GM19099 (cell line): ENCODE results near the gene PLCL1.

Experiments used
- POLR2A ChIP-seq: IDR thresholded peaks from 3 replicates; pipeline ENCODE4 v1.6.1; 2011; ENCODE audit warnings: low read depth; ENCODE audit not compliant: insufficient read length; ENCODE audit errors: extremely low read depth

The PLCL1 gene

GRCh38 chr2:197804049-197804757 lies at the start of gene PLCL1:
Gene PLCL1 (plus strand): TSS chr2:197804593.
- TF ChIP-seq POLR2A, result no peak

GRCh38 chr2:197759013-197759412 lies 45.4 kb upstream of the PLCL1 start:
- TF ChIP-seq POLR2A, result no peak

DNA sequence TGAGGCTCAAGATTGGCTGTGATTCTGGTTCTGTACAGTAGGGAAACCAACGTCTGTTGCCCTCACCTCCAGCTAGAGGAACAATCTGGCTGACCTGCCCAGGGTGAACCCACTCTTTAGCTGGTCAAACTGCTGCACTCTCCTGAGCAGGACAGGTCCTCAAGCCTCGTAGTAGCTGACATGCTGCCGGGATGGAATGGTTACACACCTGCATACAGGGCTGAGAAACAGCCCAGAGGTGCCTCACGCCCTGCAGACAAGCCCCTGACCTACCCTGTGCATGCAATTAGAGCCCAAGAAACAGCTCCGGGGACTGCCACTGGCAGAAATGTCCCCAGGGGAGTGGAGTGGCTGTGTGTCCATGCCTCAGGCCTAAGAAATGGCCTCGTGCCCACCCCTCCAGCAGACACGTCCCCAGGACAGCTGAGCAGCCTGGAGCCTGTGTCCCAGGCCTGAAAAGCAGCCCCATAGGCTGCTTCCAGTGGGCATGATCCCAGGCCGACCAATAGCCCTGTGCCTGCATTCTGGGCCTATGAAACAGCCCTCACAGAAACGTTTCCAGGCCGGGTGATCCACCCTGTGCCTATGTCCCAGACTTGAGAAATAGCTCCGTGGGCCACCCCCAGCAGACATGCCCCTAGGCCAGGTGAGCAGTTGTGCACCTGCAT lies 44.6 kb upstream of the PLCL1 start:
- TF ChIP-seq POLR2A, result no peak

- no peak for TF ChIP-seq POLR2A
These were observed 44.1 kb upstream of the PLCL1 start for GRCh38 chr2:197760293-197760657.

- TF ChIP-seq POLR2A, result no peak
These were observed 26.5 kb upstream of the PLCL1 start for GRCh38 chr2:197777823-197778407.

DNA sequence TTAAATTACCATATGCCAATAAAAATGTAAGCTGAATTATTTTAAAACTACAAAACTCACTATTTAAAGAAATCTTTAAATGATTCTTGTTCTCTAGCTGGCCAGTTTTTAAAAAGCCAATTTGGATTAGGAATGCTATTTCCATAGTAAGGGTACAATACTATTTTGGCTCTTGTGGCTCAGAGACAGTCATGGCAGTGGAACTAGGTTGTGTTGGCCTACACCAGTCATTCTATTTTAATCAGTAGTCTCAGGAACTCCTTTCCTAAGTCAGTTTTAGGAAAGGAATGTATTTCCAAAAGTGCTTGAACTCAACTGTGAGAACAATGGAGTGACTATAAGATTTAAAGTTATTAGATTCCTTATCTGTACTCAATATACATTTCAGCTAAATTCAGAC lies 25.1 kb upstream of the PLCL1 start:
- no peak for TF ChIP-seq POLR2A

GRCh38 chr2:197782126-197782525 lies 22.3 kb upstream of the PLCL1 start:
- no peak for TF ChIP-seq POLR2A

DNA sequence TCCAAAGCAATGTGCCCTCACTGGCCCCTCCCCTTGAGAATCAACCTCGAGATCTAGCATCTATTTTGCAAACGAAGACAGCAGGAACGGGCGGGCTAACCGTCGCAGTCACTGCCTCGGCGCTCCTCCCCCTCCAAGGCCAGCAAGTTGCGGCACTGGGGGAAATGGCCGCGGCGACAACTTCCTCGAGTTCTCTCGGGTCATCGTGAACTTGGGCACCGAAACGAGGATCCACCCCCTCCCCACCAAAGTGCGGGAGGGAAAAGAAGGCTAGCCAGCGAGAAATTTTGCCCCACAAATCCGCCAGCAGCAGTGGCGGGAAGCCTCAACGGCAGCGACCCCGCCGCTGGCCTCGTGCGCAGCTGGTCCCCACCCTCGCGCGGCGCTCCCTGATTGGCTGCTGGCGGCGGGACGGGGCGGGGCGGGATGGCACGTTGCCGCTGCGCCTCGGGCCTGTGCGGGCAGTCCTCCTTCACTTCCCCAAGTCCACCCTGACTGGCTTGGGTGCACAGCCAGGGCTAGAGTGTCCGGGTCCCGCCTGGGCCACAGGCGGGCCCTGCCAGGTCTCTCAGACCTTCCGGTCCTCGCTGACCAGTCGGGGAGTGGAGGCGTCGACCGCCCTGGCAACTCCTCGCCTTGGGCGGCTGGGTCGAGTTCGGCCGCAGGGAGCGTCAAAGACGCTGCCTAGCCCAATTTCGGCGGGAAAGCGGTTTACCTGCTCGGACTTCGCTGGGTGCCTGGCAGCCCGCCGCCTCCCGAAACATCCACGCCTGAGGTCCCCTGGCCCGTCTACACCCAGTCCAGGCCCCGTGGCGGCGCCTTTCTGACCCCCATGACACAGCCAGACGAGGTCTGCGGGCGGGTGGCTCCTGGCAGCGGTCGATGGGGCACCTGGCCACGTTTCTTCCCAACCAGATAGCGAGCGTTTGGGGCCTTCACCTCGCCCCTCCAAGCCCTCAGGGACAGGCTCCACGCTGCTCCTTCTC lies 19.1 kb upstream of the PLCL1 start, which contains the start of gene BOLL:
TSS of gene BOLL (minus strand) at position 364 of the 986 bp plus-strand sequence. CDS start 3,469 bp downstream, outside the sequence.
- no peak for TF ChIP-seq POLR2A

DNA sequence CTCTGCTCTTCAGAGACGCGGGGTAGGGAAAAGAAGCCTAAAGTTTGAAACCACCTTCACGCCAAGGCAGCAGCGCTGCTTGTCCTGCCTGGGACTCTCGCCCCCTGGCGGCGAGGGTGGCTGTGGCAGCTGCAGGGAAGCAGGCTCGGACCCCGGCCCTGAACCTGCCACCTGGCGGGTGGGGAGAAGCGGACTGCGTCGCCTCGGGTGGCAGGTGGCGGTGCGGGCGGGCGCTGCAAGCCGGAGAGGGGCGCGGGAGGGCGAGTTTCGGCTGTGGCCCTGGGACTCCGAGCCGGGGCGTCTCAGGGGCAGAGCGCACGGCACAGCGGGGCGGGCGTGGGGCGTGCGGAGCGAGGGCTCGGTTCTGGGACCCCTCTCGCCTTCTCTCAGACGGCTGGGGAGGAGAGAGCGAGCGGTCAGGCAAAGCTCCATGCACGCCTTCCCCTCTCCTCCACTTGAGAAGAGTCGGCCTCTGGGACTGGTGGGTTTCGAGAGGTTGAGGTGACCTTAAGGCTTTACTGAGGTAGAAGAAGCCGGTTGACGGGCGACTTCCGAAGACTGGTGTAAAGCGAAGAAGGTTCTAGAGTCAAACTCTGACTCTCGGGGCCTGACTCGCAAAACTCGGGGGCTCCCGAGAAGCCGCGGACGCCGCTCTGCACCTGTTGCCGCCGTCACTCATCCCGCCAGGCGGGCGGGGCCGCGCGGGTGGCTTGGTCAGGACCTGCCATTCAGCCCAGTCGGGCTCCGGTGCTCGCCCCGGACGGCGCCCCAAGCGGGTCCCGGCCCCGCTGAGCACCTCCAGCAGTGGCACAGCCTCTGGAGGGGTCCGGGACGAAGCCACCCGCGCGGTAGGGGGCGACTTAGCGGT lies 18.1 kb upstream of the PLCL1 start:
- TF ChIP-seq POLR2A, result no peak

GRCh38 chr2:197793456-197793855 lies 10.9 kb upstream of the PLCL1 start:
- TF ChIP-seq POLR2A, result no peak

DNA sequence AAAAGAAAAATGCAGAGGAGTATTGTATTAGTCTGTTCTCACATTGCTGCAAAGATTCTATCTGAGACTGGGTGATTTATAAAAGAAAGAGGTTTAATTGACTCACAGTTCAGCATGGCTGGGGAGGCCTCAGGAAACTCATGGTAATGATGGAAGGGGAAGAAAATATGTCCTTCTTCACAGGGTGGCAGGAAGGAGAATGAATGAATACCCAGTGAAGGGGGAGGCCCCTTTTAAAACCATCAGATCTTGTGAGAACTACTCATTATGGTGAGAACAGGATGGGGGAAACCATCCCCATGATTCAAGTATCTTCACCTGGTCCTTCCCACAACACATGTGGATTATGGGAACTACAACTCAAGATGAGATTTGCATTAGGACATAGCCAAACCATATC lies 9.1 kb upstream of the PLCL1 start:
- TF ChIP-seq POLR2A, result no peak

DNA sequence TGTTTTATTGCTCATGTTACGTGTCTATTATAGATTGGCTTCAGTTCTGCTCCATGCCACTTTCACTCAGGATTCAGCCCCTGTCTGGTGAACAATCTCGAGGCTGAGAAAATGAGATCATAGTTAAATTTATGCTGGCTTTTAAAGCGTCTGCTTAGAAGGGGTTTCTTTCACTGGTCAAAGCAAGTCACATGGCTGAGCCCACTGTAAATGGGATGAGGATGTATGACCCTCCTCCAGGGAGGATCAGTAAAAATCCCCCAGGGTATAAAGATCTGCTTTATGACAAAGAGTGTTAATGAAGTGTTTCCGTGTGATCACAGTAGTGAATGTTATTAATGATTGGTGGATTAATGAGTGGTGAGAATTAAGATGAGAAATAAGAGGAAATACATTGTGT lies 6.2 kb upstream of the PLCL1 start:
- no peak for TF ChIP-seq POLR2A

GRCh38 chr2:197799068-197799467 lies 5.3 kb upstream of the PLCL1 start:
- no peak for TF ChIP-seq POLR2A

- no peak for TF ChIP-seq POLR2A
These were observed 4.3 kb upstream of the PLCL1 start for GRCh38 chr2:197800091-197800490.
